A673 (cell line): Measurements from ENCODE around the gene TMED7. TPM values are rescaled to one million over a fixed set of nuclear protein-coding genes. Genes with fewer than 3 reads are reported as not detected.

ENCODE experiments used
- BruUV-seq: library from RNA; stranded (reverse); fragments of 400-500 nt; replicated peaks from 2 replicates; lab custom pipeline; 2021; lab: Mats Ljungman, UMichigan
- CTCF ChIA-PET: fragments of 300-600 bp; sonication (Branson Sonifier 250); formaldehyde crosslinking; loops from one replicate; lab custom pipeline; 2022; ENCODE audit warnings: antibody characterized with exemption; lab: Charles Lee
- POLR2A ChIA-PET: fragments of 300-600 bp; sonication (Branson Sonifier 250); formaldehyde crosslinking; loops from one replicate; lab custom pipeline; 2022; ENCODE audit warnings: antibody characterized with exemption; ENCODE audit not compliant: low non-redundant PET; lab: Charles Lee
- DNase-seq: peaks from one replicate; pipeline ENCODE4 v3.0.0-alpha.2; 2015; ENCODE audit warnings: low spot score
- H3K27ac ChIP-seq: fragments of 200-600 bp; sonication (generic); 2 replicates; pipeline ENCODE4 v1.5.1; 2016; ENCODE audit warnings: mixed run types, low read depth, mild to moderate bottlenecking, mixed read lengths, antibody characterized with exemption, low read length; ENCODE audit not compliant: poor library complexity, severe bottlenecking
- H3K27me3 ChIP-seq: fragments of 200-600 bp; sonication (generic); replicated peaks from 2 replicates; pipeline ENCODE4 v1.6.1; 2017; ENCODE audit warnings: mixed run types, low read depth, mild to moderate bottlenecking, mixed read lengths, antibody characterized with exemption, low read length; ENCODE audit not compliant: insufficient read depth, poor library complexity
- H3K36me3 ChIP-seq: fragments of 200-600 bp; sonication (generic); 2 replicates; pipeline ENCODE4 v1.6.1; 2016; ENCODE audit warnings: mixed run types, mild to moderate bottlenecking, mixed read lengths, antibody characterized with exemption, low read length; ENCODE audit not compliant: insufficient read depth, poor library complexity, severe bottlenecking
- H3K4me1 ChIP-seq: fragments of 200-600 bp; sonication (generic); 2 replicates; pipeline ENCODE4 v1.6.1; 2017; ENCODE audit warnings: mixed run types, mild to moderate bottlenecking, mixed read lengths, antibody characterized with exemption, low read length; ENCODE audit not compliant: insufficient read depth, poor library complexity, severe bottlenecking
- H3K4me3 ChIP-seq: fragments of 200-600 bp; sonication (generic); 2 replicates; pipeline ENCODE4 v1.5.1; 2016; ENCODE audit warnings: low read depth, mixed run types, mild to moderate bottlenecking, mixed read lengths, low read length; ENCODE audit not compliant: poor library complexity, severe bottlenecking
- H3K9me3 ChIP-seq: fragments of 200-600 bp; sonication (generic); 2 replicates; pipeline ENCODE4 v1.6.1; 2016; ENCODE audit warnings: mixed run types, low read depth, mild to moderate bottlenecking, mixed read lengths, antibody characterized with exemption, low read length; ENCODE audit not compliant: poor library complexity, severe bottlenecking
- EZH2 ChIP-seq: fragments of 200-600 bp; sonication (generic); IDR thresholded peaks from 2 replicates; pipeline ENCODE4 v1.6.1; 2017; ENCODE audit warnings: borderline replicate concordance, low read depth, mild to moderate bottlenecking, mixed read lengths, antibody characterized with exemption, low read length; ENCODE audit not compliant: poor library complexity, severe bottlenecking
- intact Hi-C: fragments of 100-400 bp; cut with micrococcal nuclease; formaldehyde crosslinking; loops from one replicate; pipeline ENCODE4 v1.10.0; 2022; ENCODE audit not compliant: unreplicated experiment
- total RNA-seq: library from RNA; stranded (reverse); gene quantifications from 2 replicates; pipeline ENCODE4 v1.2.3, GENCODE V29; 2021
- TF ChIP-seq, protein P1 (sequence below): fragments of 300-800, 200-600 bp; sonication (generic); conservative IDR thresholded peaks from 2 replicates; pipeline ENCODE4 v1.5.1; 2017; ENCODE audit warnings: low read depth, mild to moderate bottlenecking, antibody characterized with exemption, low read length, moderate library complexity, mixed read lengths

TMED7 gene
- total RNA-seq, 1 experiment from 2014 or later, result 62.8 TPM

DNA sequence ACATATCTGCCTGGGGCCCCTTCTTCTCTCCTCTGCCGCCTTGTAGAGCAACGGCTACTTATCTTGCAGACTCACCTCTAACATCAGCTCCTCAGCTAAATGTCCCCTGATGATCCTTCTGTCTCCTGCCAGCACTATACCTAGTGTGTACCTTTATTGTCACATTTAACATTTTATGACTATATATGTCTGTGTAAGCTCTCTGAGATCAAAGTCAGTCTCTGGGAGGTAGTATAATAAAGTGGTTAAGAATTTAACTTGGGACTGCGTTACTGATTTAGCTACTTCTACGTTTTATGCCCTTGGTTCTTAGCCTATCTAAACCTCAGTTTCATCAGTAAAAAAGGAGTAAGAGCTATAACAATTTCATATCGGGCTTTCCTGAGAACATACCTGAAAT lies 2.2 kb downstream of the TMED7 start:
- H3K27me3 ChIP-seq, result no peaks in the 10 kb centered on the region
- H3K9me3 ChIP-seq, result no peaks in the 10 kb centered on the region
- ChIA-PET POLR2A (no interaction called here), CTCF (no interaction called here)
- no TSS peak for BruUV-seq
- H3K4me1 ChIP-seq, result peaks cover 24% of the 10 kb centered on the region
- no peak for TF ChIP-seq EZH2
- TF ChIP-seq, protein P1, sequence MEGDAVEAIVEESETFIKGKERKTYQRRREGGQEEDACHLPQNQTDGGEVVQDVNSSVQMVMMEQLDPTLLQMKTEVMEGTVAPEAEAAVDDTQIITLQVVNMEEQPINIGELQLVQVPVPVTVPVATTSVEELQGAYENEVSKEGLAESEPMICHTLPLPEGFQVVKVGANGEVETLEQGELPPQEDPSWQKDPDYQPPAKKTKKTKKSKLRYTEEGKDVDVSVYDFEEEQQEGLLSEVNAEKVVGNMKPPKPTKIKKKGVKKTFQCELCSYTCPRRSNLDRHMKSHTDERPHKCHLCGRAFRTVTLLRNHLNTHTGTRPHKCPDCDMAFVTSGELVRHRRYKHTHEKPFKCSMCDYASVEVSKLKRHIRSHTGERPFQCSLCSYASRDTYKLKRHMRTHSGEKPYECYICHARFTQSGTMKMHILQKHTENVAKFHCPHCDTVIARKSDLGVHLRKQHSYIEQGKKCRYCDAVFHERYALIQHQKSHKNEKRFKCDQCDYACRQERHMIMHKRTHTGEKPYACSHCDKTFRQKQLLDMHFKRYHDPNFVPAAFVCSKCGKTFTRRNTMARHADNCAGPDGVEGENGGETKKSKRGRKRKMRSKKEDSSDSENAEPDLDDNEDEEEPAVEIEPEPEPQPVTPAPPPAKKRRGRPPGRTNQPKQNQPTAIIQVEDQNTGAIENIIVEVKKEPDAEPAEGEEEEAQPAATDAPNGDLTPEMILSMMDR, result no peak
- peak overlapping the region; percentile 90 for H3K4me3 ChIP-seq
- intact Hi-C loops, result loop anchor here (10.0 kb wide), 1 partner anchor 1141 kb away; no protein-coding TSS in a partner anchor
- peaks cover 21% of the 10 kb centered on the region for H3K36me3 ChIP-seq
- DNase-seq, result no peak
- no peak overlapping the region for H3K27ac ChIP-seq

DNA sequence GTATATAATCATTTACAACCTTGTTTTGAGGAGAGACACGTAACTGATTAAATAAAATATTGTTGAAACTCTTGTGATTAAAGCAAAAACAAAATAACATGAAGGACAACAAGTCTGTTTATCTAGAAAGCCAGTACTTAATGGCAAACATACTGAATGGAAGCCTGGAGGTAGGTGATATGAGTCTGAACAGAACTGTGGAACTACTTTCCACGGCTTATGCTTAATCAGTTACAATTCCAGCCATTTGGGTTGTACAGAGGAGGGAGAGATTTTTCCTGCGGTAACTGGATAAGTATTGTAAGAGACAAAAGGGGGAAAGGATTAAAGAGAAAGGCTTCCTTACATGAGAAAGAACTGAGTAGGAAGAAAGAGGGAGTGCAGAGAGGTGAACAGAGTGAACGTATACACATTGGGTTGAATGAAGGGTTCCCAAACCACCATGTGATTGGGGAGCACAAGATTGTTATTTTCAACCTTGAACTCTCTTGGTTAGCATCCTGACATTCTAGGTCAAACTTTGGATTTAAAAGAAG lies 4.4 kb downstream of the TMED7 start:
- intact Hi-C loops, result loop anchor here (10.0 kb wide), 1 partner anchor 1143 kb away; no protein-coding TSS in a partner anchor
- no TSS peak for BruUV-seq
- H3K9me3 ChIP-seq, result no peaks in the 10 kb centered on the region
- no peaks in the 10 kb centered on the region for H3K27me3 ChIP-seq
- peaks cover 10% of the 10 kb centered on the region for H3K4me1 ChIP-seq
- TF ChIP-seq EZH2, result no peak
- TF ChIP-seq, protein P1, result no peak
- ChIA-PET POLR2A (no interaction called here), CTCF (no interaction called here)
- peaks cover 36% of the 10 kb centered on the region for H3K36me3 ChIP-seq
- H3K27ac ChIP-seq, result no peak overlapping the region
- no peak overlapping the region for H3K4me3 ChIP-seq
- no peak for DNase-seq

DNA sequence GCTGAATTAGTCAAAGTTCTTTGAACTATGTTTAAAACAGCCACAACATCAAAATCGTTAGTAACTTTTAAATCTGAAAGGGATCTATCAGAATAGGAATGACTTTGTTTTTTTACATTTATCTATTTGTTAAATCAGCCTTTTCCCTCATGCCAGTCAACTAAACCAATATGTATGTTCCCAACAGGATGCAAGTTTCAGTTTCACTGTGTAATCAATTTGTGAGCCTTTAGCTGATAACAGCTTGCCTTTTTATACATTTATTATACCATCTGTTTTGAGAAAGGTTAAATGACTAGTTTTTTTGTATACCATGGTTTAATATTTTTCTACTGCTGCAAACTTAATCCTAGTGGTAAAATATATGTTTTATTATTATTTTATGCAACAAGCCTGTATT lies 8.9 kb downstream of the TMED7 start:
- no peak for DNase-seq
- CTCF ChIA-PET, result no interaction called here
- no peak overlapping the region for H3K4me3 ChIP-seq
- POLR2A ChIA-PET, result no interaction called here
- intact Hi-C loops, result no loop called here
- H3K27me3 ChIP-seq, result no peaks in the 10 kb centered on the region
- H3K36me3 ChIP-seq, result peaks cover 65% of the 10 kb centered on the region
- BruUV-seq, result no TSS peak
- TF ChIP-seq, protein P1, result no peak
- no peak for TF ChIP-seq EZH2
- H3K27ac ChIP-seq, result no peak overlapping the region
- H3K4me1 ChIP-seq, result no peaks in the 10 kb centered on the region
- no peaks in the 10 kb centered on the region for H3K9me3 ChIP-seq
